ENCODE data around the gene GPANK1. TPM values are rescaled to one million over a fixed set of nuclear protein-coding genes. Genes with fewer than 3 reads are reported as not detected.

Gene GPANK1
- total and polyA plus RNA-seq, 2 of the 13 experiments (the other 11 are each of a cell fraction or from before 2014, with no cell fraction given) = 15.4 to 22.8 TPM

DNA sequence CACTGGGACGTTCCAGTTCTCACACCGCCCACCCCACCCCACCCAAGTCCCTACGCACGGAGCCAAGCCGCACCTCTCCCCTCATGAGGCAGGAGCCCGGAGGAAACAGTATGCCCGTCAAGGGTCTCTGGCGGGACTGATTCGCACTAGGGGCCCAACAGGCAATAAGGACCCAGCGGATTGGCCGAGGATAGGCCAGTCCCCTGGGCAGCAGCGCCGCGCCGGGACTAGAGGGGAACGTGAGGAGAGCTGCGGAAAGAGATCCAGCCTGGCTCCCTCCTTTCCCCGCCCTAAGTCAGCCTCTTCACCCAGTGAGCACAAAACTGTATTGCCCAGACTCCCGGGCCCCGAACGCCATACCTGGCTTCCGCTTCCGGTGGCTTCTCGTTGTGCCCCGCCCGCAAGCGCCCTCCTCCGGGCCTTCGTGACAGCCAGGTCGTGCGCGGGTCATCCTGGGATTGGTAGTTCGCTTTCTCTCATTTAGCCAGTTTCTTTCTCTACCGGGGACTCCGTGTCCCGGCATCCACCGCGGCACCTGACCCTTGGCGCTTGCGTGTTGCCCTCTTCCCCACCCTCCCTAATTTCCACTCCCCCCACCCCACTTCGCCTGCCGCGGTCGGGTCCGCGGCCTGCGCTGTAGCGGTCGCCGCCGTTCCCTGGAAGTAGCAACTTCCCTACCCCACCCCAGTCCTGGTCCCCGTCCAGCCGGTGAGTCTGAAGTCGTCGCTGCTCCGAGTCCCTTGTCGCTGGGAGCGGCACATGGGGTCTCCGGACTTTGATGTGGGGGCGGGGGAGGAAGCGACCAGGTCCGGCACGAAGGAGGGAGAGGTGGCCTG lies 922 bp upstream of the GPANK1 start, which contains the start of gene CSNK2B (continued):
- TF ChIP-seq, protein P1, sequence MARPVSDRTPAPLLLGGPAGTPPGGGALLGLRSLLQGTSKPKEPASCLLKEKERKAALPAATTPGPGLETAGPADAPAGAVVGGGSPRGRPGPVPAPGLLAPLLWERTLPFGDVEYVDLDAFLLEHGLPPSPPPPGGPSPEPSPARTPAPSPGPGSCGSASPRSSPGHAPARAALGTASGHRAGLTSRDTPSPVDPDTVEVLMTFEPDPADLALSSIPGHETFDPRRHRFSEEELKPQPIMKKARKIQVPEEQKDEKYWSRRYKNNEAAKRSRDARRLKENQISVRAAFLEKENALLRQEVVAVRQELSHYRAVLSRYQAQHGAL (CRISPR knock-in tag; IDR thresholded peaks at IDR 0.05; ENCODE audit: not compliant biosample characterization) = peak; percentile 50
- TF ChIP-seq, protein P2, sequence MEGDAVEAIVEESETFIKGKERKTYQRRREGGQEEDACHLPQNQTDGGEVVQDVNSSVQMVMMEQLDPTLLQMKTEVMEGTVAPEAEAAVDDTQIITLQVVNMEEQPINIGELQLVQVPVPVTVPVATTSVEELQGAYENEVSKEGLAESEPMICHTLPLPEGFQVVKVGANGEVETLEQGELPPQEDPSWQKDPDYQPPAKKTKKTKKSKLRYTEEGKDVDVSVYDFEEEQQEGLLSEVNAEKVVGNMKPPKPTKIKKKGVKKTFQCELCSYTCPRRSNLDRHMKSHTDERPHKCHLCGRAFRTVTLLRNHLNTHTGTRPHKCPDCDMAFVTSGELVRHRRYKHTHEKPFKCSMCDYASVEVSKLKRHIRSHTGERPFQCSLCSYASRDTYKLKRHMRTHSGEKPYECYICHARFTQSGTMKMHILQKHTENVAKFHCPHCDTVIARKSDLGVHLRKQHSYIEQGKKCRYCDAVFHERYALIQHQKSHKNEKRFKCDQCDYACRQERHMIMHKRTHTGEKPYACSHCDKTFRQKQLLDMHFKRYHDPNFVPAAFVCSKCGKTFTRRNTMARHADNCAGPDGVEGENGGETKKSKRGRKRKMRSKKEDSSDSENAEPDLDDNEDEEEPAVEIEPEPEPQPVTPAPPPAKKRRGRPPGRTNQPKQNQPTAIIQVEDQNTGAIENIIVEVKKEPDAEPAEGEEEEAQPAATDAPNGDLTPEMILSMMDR (CRISPR knock-in tag; IDR thresholded peaks at IDR 0.05) = peak; percentile 21
- TF ChIP-seq ZKSCAN8 (CRISPR knock-in tag; IDR thresholded peaks at IDR 0.05; ENCODE audit: borderline replicate concordance) (no peak), MED1 (CRISPR knock-in tag; IDR thresholded peaks at IDR 0.05) (peak; percentile 73), HMG20A (CRISPR knock-in tag; IDR thresholded peaks at IDR 0.05; ENCODE audit: borderline replicate concordance) (no peak; the same call in 1 of the 2 replicates), ATF5 (CRISPR knock-in tag; IDR thresholded peaks at IDR 0.05; ENCODE audit: low read depth) (no peak), ELF1 (CRISPR knock-in tag; IDR thresholded peaks at IDR 0.05) (peak; percentile 93), ESRRA (CRISPR knock-in tag; IDR thresholded peaks at IDR 0.05; ENCODE audit: low read depth) (peak; percentile 65; the same call in 1 of the 2 replicates), PTBP1 (IDR thresholded peaks at IDR 0.05; ENCODE audit: low read depth, low read length, poor library complexity, severe bottlenecking) (no peak), ISL2 (CRISPR knock-in tag; IDR thresholded peaks at IDR 0.05) (peak; percentile 56; the same call in 1 of the 2 replicates), TOPORS (CRISPR knock-in tag; IDR thresholded peaks at IDR 0.05) (peak; percentile 83), SMC3 (IDR thresholded peaks at IDR 0.05; ENCODE audit: low read length) (no peak), KMT2A (CRISPR knock-in tag; IDR thresholded peaks at IDR 0.05) (peak; percentile 64; the same call in 1 of the 2 replicates), CENPX (CRISPR knock-in tag; IDR thresholded peaks at IDR 0.05) (no peak), CHCHD3 (CRISPR knock-in tag; IDR thresholded peaks at IDR 0.05) (peak; percentile 84; the same call in 1 of the 2 replicates), ZHX1 (CRISPR knock-in tag; IDR thresholded peaks at IDR 0.05; ENCODE audit: low read depth) (peak; percentile 20; the same call in 1 of the 2 replicates), NFE2L2 (IDR thresholded peaks at IDR 0.05; ENCODE audit: low read length) (0 out of 2 replicates have a peak, but pooled peaks have one; percentile 15), ZNF564 (CRISPR knock-in tag; IDR thresholded peaks at IDR 0.05) (no peak), ZNF34 (CRISPR knock-in tag; IDR thresholded peaks at IDR 0.05; ENCODE audit: borderline replicate concordance) (peak; percentile 59; the same call in 1 of the 2 replicates), NR2F2 (IDR thresholded peaks at IDR 0.05; ENCODE audit: borderline replicate concordance, low read depth) (peak; percentile 44; the same call in 1 of the 2 replicates)
- TF ChIP-seq, protein P3, sequence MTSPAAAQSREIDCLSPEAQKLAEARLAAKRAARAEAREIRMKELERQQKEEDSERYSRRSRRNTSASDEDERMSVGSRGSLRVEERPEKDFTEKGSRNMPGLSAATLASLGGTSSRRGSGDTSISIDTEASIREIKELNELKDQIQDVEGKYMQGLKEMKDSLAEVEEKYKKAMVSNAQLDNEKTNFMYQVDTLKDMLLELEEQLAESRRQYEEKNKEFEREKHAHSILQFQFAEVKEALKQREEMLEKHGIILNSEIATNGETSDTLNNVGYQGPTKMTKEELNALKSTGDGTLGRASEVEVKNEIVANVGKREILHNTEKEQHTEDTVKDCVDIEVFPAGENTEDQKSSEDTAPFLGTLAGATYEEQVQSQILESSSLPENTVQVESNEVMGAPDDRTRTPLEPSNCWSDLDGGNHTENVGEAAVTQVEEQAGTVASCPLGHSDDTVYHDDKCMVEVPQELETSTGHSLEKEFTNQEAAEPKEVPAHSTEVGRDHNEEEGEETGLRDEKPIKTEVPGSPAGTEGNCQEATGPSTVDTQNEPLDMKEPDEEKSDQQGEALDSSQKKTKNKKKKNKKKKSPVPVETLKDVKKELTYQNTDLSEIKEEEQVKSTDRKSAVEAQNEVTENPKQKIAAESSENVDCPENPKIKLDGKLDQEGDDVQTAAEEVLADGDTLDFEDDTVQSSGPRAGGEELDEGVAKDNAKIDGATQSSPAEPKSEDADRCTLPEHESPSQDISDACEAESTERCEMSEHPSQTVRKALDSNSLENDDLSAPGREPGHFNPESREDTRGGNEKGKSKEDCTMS (CRISPR knock-in tag; conservative IDR thresholded peaks at IDR 0.05) = no peak; the same call in 1 of the 2 replicates

Data from HepG2 (cell line).